ENCODE measurements around the gene DCP1A. TPM values are rescaled to one million over a fixed set of nuclear protein-coding genes. Genes with fewer than 3 reads are reported as not detected.
"Not testable (repeated sequence)": the region's sequence is repeated elsewhere in the genome, so short reads cannot be mapped to it uniquely, and the experiment has no call there.

DCP1A gene
- total and polyA plus RNA-seq, 8 donors, result 18.7 to 37.3 (median 32.9) TPM

GRCh38 chr3:53254509-53255422 is 92.6 kb downstream of the DCP1A start:
- peak; percentile 44 to 92 (median 77) for DNase-seq
- TF ChIP-seq CTCF (IDR thresholded peaks at IDR 0.05), result no peak
- H3K4me3 ChIP-seq, result peak overlapping the region; percentile 94 to 99
- intact Hi-C loops (cut with DNase I), result no loop called here
- H3K27ac ChIP-seq, result peak overlapping the region; percentile 88 to 96
- no peaks in the 10 kb centered on the region for H3K9me3 ChIP-seq
- no peaks in the 10 kb centered on the region for H3K36me3 ChIP-seq
- peaks cover 41 to 59% of the 10 kb centered on the region in 2 donors for H3K4me1 ChIP-seq
- peak; percentile 69 for ATAC-seq
- no peaks in the 10 kb centered on the region for H3K27me3 ChIP-seq

- H3K4me3 ChIP-seq, result peak overlapping the region; percentile 94 to 99
- DNase-seq (peak in 1 of 4 donors; percentile 28), ATAC-seq (no peak)
- H3K27me3 ChIP-seq, result no peaks in the 10 kb centered on the region
- no peaks in the 10 kb centered on the region for H3K9me3 ChIP-seq
- H3K27ac ChIP-seq, result peak overlapping the region; percentile 88 to 96
- no peaks in the 10 kb centered on the region for H3K36me3 ChIP-seq
- TF ChIP-seq CTCF (IDR thresholded peaks at IDR 0.05), result no peak
- peaks cover 41 to 67% of the 10 kb centered on the region in 2 donors for H3K4me1 ChIP-seq
- intact Hi-C loops (cut with DNase I), result no loop called here
Observed at GRCh38 chr3:53253707-53254508, 93.4 kb downstream of the DCP1A start.

GRCh38 chr3:53252947-53253322 is 94.4 kb downstream of the DCP1A start:
- ATAC-seq; H3K9me3 ChIP-seq; DNase-seq; H3K36me3 ChIP-seq; H3K27me3 ChIP-seq; intact Hi-C loops (cut with DNase I): not testable (repeated sequence)
- Histone ChIP-seq H3K4me3 (peak overlapping the region; percentile 94 to 99), H3K4me1 (peaks cover 47 to 77% of the 10 kb centered on the region in 2 donors), H3K27ac (peak overlapping the region; percentile 88 to 96)

- peak overlapping the region; percentile 88 to 96 for H3K27ac ChIP-seq
- H3K4me1 ChIP-seq, result peaks cover 48 to 83% of the 10 kb centered on the region in 2 donors
- H3K4me3 ChIP-seq, result peak overlapping the region in 1 of 2 donors; percentile 99
- intact Hi-C loops (cut with DNase I), result no loop called here
- DNase-seq (peak in 3 of 4 donors; percentile 70 to 76 (median 75)), ATAC-seq (peak; percentile 53)
- no peak for TF ChIP-seq CTCF (IDR thresholded peaks at IDR 0.05)
- no peaks in the 10 kb centered on the region for H3K9me3 ChIP-seq
- H3K27me3 ChIP-seq, result no peaks in the 10 kb centered on the region
- no peaks in the 10 kb centered on the region for H3K36me3 ChIP-seq
Observed at GRCh38 chr3:53252096-53252946, 95.0 kb downstream of the DCP1A start.

Data from left lung (tissue), 10 donors.